Epidermal melanocyte (primary cell): ENCODE data around the gene ADAMTS20.
"Not testable (repeated sequence)": the region's sequence is repeated elsewhere in the genome, so short reads cannot be mapped to it uniquely, and the experiment has no call there.

ENCODE experiments used
- DNase-seq: peaks from one replicate; pipeline ENCODE4 v3.0.0; 2011; ENCODE audit warnings: low spot score; ENCODE audit not compliant: insufficient read length

The ADAMTS20 gene

DNA sequence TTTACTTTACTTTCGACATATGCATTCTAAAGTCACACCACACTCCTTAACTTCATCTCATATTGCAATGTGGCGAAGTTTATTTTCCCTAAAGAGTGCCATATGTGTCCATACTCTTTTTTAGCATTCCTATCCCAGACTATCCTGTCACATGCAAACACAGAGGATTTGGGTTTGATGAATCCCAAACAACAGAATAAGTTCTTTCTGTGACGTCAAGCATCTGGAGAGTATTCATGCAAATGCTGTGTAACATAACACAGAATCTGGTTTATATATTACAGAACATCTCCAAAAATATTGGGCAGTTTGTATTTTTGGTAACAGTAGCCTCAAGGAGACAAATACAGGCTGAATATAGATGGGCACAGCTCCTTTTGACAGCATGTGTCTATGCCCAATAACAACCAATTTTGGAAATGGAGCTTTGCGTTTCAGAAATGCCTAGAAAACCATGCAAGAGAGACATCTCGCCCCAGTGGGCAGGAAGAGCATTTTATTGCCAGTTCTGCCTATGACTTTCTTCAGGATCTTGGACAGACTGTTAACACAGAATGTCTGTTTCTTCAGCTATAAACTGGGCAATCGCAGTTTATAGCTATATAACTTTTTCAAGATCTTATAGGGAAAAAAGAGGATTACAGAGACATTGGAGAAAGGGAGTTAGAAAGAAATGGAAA is 190.8 kb downstream of the ADAMTS20 start:
- no peak for DNase-seq

DNA sequence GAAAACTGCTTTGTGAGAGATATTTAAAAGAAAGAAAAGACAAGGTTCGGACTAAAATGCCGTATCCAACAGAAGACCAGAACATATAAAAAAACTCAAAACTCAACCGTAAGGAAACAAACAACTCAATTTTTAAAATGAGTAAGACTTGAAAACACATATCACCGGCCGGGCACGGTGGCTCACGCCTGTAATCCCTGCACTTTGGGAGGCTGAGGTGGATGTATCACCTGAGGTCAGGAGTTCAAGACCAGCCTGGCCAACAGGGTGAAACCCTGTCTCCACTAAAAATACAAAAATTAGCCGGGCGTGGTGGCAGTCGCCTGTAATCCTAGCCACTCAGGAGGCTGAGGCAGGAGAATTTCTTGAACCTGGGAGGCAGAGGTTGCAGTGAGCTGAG is 192.0 kb downstream of the ADAMTS20 start:
- DNase-seq = not testable (repeated sequence)

DNA sequence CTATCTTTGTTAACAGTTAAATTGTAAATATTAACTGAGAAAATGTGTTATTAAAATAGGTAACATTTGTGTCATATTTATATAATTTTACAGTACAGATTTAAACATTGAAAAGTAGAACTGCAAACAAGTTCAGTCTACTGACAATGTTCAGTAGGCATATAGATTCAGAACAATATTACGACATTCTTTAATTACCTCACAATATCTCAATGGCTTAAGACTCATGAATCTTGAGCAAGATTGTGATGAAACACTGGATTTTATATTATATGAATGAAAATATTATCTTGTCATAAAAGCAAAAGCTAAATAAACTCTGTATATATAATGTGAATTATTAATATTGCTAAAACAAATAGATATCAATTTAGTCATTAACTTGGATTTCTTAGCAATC is 194.9 kb downstream of the ADAMTS20 start:
- DNase-seq = no peak

DNA sequence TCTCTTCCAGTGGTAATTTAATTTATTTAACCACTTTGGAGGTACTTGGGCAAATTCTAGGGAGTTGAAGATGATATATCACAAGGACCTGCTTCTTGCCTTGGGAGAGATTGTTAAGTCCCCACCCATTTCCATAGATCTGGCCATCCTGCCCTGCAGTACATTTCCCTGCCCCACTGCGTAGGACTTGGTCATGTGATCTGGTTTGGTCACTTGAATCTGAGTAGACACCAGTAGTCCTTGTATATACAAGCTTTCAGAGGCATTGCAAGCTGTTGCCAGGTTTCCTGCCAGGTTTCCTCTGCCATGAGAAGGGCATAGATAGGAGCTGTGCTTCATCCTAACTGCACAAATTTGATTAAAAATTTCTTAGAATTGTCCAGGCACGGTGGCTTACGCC is 200.0 kb downstream of the ADAMTS20 start:
- no peak for DNase-seq

DNA sequence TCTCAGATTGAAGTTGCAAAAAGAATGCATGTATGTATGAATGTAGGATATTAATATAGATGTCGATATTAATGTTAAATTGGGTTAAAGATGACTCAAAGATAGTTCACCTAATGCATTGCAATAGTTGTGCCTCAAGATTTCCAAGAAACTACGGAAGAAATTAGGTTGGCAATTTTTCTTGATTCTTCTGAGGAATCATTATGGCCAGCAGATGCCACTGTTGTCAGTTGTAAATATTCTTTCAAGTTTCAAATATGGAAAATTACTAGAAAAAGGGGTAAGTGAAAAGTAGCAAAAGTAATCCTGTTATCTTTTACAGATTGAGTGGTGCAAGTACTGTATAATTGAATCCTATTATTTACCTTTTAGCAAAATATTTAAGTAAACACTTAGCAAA is 202.1 kb downstream of the ADAMTS20 start:
- no peak for DNase-seq

DNA sequence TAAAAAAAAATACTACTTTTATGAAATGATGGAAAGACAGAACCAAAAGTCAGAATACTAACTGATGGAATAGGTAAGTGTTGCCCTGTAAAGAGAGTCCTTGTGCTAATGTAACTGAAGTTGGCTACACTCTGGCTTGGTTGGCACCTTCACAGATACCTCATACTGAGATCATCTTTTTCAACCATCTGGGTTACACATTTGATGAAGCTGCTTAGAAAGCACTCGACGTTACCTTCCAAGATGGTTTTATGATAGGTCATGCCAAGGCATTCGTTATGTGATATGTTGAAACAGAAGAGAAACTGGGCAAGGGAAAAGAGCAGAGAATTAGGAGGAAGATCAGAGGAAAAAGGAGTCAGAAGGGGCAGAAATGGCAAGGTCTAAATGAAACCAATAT is 203.8 kb downstream of the ADAMTS20 start:
- DNase-seq = no peak

DNA sequence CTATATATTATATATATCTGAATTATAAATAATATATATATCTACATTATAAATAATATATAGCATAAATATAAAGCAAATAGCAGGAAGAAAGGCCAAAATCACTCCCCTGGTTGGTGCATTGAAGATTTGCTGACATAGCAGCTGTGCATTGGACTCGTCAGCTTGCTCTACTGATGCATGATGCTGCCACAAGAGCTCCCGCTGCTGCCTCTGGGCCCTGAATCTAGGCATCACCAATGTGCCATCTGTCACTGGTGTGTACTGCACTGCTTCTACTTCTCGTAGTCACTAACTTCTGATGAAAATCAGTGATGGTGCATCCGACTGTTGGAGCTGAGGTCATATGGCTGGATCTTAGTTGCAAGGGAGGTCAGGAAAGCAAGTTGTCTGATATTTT is 205.0 kb downstream of the ADAMTS20 start:
- no peak for DNase-seq

DNA sequence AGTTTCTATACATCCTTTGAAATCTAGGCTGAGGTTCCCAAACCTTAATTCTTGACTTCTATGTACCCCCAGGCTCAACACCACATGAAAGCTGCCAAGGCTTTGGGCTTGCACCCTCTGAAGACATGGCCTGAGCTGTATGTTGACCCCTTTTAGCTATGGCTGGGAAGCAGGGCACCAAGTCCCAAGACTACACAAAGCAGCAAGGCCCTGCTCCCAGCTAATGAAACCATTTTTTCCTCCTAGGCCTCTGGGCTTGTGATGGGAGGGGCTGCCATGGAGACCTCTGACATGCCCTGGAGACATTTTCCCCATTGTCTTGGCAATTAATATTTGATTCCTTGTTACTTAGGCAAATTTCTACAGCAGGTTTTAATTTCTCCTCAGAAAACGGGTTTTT is 207.0 kb downstream of the ADAMTS20 start:
- no peak for DNase-seq

DNA sequence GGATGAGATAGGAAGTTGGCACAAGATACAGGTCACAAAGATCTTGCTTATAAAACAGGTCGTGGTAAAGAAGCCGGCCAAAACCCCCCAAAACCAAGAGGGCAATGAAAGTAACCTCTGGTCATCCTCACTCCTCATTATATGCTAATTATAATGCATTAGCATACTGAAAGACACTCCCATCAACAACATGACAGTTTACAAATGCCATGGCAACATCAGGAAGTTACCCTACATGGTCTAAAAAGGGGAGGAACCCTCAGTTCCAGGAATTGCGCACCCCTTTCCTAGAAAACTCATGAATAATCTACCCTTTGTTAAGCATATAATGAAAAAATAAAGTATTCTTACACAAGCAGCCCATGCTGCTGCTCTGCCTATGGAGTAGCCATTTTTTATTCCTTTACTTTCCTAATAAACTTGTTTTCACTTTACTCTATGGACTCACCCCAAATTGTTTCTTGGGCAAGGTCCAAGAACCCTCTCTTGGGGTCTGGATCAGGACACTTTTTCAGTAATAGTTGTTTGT is 210.2 kb downstream of the ADAMTS20 start:
- not testable (repeated sequence) for DNase-seq

DNA sequence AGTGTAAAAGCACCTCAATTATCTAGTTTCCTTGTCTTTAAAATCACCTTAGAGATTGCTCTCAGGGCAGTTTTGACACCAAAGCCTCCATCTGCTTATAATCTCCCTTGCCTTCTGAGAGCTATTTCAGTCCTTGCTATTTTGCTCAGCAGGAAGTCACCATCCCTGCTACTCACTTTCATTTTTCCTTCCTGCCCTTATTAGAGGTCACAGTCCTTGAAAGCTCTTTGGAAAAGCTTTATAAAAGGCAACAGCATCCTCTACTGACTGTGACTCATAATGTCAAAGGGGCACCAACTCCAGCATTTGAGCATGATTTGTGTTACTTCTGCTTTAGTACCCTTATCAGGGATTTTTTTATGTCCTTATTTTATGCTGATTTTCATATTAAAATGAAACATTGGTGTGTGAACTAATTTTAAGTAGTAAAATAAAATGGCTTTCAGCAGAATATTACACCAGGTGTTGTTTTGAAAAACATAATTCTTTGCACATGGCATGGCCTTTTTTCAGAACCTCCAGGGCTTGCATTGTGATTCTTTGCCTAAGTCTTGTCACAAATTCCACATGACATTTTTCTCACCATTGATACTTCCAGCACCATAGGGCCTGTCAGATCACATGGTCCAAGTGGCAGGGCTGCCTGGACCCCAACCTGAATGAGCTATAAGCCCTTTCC is 213.0 kb downstream of the ADAMTS20 start:
- peak; percentile 39 for DNase-seq

DNA sequence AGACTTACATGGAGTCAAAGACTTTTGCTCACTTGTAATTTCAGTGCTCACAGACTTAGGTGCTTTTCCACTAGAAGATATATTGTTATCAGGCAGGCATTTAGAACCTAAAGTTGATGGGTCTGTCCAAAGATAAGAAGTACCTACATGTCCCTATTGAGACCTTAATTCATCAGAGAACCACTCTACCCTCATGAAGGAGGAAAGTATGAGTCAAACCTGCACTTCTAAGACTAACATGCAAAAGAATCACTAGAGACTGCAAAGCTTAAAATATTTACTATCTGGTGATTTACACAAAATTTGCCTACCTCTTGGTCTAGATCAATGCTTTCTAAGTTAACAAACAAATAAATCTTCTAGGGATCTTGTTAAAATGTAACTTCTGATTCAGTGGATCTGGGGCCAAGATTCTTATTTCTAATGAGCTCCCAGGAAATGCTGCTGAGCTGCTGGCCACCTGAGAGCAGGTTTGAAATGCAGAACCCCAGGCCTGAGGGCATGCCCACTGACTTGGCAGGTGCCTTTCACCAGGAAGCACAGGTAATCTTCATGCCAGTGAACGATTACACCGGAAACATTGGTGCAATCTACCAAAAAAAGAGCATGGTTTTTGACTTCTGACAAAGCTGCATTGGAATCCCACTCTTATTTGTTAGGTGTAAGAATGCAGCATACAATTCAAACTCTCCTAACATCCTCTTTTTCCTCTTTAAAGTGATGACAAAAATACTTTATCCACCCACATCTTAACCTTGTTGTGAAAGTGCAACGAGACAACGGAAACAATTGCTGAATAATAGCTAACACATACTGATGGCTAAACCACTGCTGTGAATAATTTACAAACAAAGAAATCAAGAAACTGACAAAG is 214.2 kb downstream of the ADAMTS20 start:
- DNase-seq = no peak

DNA sequence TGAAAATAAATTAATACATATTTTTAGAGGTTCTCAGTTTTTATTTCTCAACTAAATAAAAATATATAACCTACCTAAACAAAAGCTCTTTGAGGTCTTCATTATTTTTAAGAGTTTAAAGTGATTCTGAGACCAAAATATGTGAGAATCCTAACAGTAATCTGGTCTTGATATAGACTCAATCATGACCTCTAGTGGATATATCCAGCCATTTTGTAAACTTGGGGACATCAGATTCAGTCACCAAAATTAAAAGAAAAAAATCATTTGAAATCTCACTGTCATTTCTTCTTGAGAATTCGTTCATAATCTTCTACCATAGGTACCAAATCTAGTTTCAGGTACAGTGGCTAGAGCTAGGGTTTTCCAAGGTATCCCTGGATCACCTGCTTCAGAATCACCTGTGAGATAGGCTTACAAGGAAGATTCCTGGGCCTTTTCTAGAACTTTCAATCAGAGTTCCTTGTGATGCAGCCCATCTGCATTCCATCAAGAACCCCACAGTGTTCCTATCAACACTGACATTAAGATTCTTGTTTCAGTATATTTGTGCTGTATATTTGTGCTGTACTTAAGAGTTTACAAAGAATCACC is 214.9 kb downstream of the ADAMTS20 start:
- no peak for DNase-seq

DNA sequence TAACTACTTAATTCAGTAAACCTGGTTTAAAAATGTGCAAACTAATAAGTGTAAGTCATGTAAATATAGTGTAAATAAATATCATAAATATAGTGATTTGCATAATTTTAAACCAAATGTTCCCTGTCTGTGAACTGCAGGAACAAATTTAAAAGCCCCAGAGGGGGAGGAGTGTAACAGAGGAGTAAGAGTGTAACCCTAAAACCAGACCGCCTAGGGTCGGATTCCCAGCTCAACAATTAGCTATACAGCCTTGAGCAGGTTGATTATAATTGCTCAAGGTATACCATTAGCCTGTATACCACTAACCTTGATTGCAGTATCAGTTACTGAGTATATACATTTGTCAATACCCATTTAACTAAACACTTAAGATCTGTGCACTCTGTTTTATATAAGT is 218.4 kb downstream of the ADAMTS20 start:
- DNase-seq = no peak

DNA sequence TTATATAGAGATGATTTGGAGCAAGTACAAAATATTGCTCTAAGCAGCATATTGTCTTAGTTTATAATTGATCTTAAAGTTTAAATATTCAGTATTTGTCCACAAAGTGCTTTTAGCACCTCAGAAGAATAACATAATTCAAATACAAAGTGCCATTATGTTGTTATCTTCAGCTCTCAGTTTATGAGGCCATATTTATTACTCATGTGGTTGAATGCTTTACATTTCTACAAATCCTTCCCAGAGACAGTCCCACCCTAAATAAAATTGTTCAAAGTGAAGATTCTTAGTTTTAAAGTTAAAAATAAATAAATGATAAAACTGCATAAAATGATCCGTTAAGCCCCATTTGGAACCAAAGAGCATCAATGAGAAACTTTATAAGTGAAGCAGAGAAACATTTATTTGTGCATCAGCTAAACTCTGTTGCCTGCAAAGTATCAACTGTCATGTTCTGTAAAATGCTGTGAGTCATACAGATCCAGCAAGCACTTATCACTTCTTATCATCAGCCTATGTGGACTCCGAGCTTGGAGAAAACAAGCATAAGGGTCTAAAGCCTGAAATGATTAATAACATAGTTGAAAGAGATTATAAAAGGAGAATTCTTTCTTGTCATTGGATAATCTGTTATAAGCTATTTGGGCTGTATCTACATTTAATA is 218.9 kb downstream of the ADAMTS20 start:
- no peak for DNase-seq

DNA sequence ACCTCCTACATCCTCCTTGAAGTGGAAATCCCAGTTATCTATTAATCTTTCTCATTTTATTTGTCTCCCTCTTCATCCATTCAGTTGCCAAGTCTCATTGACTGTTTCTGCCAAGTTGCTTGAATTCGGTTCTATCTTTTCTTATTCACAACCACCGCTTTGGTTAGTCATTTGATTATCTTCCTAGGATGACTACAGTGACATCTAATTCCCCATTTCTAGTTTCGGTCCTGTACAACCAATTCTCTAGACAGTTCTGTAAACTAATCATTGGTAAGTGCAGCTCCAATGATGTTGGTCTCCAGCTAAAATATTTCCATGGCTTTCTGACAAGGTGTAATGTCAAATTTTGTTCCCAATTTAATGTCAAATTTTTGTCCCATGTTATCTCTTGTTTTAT is 220.1 kb downstream of the ADAMTS20 start:
- DNase-seq = no peak

DNA sequence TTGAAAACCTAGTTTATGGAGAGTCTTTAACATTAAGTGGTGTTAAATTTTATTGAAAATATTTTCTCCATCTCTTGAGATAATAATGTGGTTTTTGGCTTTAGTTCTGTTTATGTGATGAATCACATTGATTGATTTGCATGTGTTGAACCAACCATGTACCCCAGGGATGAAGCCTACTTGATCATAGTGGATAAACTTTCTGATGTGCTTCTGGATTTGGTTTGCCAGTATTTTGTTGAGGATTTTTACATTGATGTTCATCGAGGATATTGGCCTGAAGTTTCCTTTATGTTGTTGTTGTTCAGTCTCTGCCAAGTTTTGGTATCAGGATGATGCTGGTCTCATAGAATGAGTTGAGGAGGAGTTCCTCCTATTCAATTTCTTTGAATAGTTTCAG is 222.6 kb downstream of the ADAMTS20 start:
- DNase-seq = no peak

DNA sequence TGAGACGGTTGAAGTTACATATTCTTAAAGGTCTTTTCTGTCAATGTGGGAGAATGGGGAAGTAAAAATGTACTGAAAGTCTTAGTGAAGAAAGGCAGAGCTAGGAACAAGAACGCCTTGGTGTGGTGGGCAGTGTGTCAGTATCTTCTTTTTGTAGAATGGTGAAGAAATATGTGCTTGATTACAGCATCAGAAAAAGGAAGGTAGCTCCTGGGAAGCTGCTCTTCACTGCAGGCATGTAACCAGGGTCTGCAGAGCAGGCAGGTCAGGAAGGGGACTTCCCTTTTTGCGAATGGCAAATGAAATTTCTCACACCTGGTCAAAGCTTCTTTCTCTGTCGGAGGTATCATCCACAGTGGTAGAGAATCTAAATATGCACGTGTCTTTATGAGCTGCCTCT is 226.2 kb downstream of the ADAMTS20 start:
- DNase-seq = no peak

DNA sequence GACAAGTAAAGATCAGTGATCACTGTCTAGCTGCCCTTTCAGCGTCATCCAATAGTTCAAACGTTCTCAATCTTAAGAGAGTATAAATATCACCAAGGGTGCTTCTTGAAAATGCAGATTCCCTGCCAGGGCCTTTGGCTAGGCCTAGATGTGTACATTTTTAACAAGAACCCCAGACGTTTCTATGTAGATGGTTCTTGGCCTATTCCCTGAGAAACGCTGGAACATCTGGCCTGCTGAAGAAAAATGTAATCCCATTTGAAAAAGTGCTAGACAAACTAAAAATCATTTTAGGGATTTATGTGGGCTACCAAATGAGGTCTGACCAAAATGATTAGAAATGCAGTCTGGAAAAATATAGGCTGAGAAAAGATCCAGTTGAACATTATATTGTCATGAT is 231.7 kb downstream of the ADAMTS20 start:
- no peak for DNase-seq

DNA sequence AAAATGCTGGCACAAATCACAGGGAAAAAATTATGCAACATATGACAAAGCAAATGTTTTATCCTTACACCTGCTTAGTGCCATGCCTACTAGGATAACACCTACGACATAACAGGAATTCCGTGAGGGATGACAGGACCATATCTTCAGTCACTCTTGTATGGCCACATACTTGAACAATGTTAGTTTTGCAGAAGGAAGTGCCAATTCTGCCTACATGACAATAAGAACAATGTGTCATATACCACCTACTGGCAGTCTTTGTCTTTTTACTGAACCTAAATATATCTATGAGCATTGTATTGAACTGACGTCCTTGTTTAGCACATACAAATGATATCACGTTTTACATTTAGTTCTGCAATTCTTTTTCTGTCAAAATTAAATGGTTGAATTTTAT is 234.0 kb downstream of the ADAMTS20 start:
- no peak for DNase-seq

DNA sequence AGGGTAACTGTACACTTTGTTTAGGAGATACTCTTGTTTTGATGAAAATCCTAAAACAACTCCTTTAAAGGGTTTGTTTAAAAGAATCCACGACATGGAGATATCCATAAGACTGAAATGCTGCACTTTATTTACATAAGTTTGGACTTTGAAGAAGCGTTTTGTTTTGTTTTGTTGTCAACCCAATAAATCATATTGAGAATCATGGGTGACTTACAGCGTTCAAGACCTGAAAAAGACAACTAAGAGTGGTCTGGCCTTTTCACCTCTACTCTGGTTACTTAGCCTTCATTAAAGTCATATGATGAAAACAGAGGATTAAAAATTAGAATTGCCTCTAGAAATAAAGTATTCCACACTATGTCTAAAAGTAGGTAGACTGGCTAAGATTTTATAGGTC is 234.8 kb downstream of the ADAMTS20 start:
- no peak for DNase-seq

DNA sequence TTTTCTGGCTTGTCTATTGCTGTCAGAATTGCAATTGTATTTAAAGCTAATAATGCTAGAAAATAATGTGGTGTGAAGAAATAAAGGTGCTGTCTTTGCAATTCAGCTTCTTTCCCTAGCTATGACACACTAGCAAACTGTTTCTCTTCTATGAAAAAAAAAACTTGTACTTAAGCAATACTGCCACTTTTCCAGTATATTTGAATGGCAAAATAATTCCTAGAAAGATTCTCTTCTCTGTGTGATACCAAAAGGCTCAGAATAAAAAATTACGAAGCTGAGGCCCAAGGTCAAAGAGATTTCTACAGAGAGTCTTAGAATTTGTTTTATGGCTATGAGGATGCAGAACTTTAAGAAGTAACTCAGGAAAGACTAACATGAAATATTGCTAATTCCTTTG is 235.5 kb downstream of the ADAMTS20 start:
- DNase-seq = no peak
